Endodermal cell (in vitro differentiated cells): ENCODE measurements around the gene SRR. TPM values are rescaled to one million over a fixed set of nuclear protein-coding genes. Genes with fewer than 3 reads are reported as not detected.

Source experiments
- DNase-seq: peaks from one replicate; pipeline ENCODE4 v3.0.0-alpha.2; 2017
- H3K27ac ChIP-seq: 2 replicates; pipeline ENCODE4 v1.5.1; 2013; ENCODE audit warnings: mild to moderate bottlenecking, low read depth, low read length, moderate library complexity
- H3K27me3 ChIP-seq: 2 replicates; pipeline ENCODE4 v1.6.1; 2013; ENCODE audit warnings: mild to moderate bottlenecking, low read length, moderate library complexity; ENCODE audit not compliant: insufficient read depth, control insufficient read depth, poor library complexity, severe bottlenecking
- H3K36me3 ChIP-seq: 2 replicates; pipeline ENCODE4 v1.7.0; 2013; ENCODE audit warnings: mild to moderate bottlenecking, low read length, moderate library complexity; ENCODE audit not compliant: control insufficient read depth, insufficient read depth
- H3K4me1 ChIP-seq: one replicate; pipeline ENCODE4 v1.7.0; 2013; ENCODE audit warnings: low read length; ENCODE audit not compliant: control insufficient read depth, insufficient read depth
- H3K4me3 ChIP-seq: 2 replicates; pipeline ENCODE4 v1.5.1; 2013; ENCODE audit warnings: mild to moderate bottlenecking, low read length, moderate library complexity
- H3K9ac ChIP-seq: 2 replicates; pipeline ENCODE4 v1.6.1; 2013; ENCODE audit warnings: mild to moderate bottlenecking, low read length, moderate library complexity; ENCODE audit not compliant: poor library complexity, severe bottlenecking; ENCODE audit errors: extremely low read depth
- H3K9me3 ChIP-seq: 2 replicates; pipeline ENCODE4 v1.6.1; 2013; ENCODE audit warnings: mild to moderate bottlenecking, low read length, moderate library complexity; ENCODE audit not compliant: control insufficient read depth
- H3K27ac Mint-ChIP-seq: 2 replicates; pipeline ENCODE4 v1.8.0; 2020; ENCODE audit warnings: mixed read lengths
- H3K27me3 Mint-ChIP-seq: 2 replicates; pipeline ENCODE4 v1.8.0; 2021; ENCODE audit warnings: mild to moderate bottlenecking, mixed read lengths; ENCODE audit not compliant: insufficient read depth
- H3K36me3 Mint-ChIP-seq: 2 replicates; pipeline ENCODE4 v1.8.0; 2020; ENCODE audit warnings: low read depth, mixed read lengths
- H3K4me1 Mint-ChIP-seq: 2 replicates; pipeline ENCODE4 v1.8.0; 2020; ENCODE audit warnings: mixed read lengths
- H3K4me3 Mint-ChIP-seq: 2 replicates; pipeline ENCODE4 v1.8.0; 2020; ENCODE audit warnings: mild to moderate bottlenecking, moderate library complexity, mixed read lengths
- H3K9me3 Mint-ChIP-seq: 2 replicates; pipeline ENCODE4 v1.8.0; 2020; ENCODE audit warnings: mild to moderate bottlenecking, mixed read lengths
- WGBS, 2 experiments: methylation state at CpG; one replicate each; pipeline versions ENCODE4 v1.1.5 to v1.1.7; 2013; ENCODE audit warnings: missing lambda C conversion rate in 2 of 2, mixed read lengths in 1 of 2; ENCODE audit not compliant: insufficient coverage in 1 of 2, insufficient read length in 1 of 2; 5-methylcytosine and 5-hydroxymethylcytosine counted together
- total RNA-seq, 2 donors: library from RNA; stranded (reverse); fragmentation: NEBNext Ultra II Directional in 1 of 2; extraction: Animal tissue kit (Norgen Biotek cat#: 25700) in 1 of 2; gene quantifications; 2 replicates in 1 of 2; 3 replicates in 1 of 2; pipeline ENCODE4 v1.2.1, GENCODE V29; 2021
- TF ChIP-seq, protein P1 (sequence below): fragments of 200-600 bp; sonication (generic); conservative IDR thresholded peaks from 2 replicates; pipeline ENCODE4 v1.5.0; 2021; ENCODE audit warnings: antibody characterized with exemption, mild to moderate bottlenecking

SRR gene
- total RNA-seq, 2 donors from 2014 or later = 10.2 to 38.0 TPM

DNA sequence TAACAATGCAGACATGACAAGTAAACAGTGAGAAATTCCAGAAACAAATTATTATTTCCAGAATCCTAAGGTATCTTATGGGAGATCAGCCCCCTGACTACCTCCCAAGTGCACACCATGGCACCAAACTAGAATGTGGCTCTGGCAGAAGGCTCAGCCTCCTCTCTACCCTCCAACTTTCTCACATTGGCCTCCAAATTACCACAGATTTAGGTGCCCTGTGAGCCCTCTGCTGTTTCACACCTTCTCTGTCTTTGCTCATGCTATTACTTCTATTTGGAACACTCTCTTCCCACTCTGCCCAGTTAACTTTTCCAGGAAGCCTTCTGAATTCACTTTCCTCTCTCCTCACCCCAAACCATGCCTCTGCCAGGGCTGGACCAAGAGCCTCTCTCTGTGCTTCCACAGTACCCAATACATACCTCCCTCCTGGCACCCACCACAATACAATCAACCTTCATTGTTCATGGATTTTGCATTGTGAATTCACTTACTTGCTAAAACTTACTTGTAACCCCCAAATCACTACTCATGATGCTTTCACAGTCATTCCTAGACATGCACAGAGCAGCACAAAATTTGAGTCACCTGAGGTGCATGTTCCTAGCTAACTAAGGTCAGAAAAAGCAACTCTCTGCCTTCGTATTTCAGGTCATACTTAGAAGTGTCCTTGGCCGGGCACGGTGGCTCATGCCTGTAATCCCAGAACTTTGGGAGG is 31.6 kb upstream of the SRR start:
- no peaks in the 10 kb centered on the region for H3K4me1 Mint-ChIP-seq
- H3K9me3 ChIP-seq = no peaks in the 10 kb centered on the region
- no peaks in the 10 kb centered on the region for H3K4me1 ChIP-seq
- no peak overlapping the region for H3K27ac ChIP-seq
- 75 to 98% methylated on average over 1 to 3 of the region's 3 CpGs for WGBS, 2 experiments
- H3K27me3 ChIP-seq = no peaks in the 10 kb centered on the region
- no peak for DNase-seq
- H3K36me3 Mint-ChIP-seq = peaks cover 51% of the 10 kb centered on the region
- H3K27ac Mint-ChIP-seq = peak overlapping the region; percentile 5
- no peaks in the 10 kb centered on the region for H3K9me3 Mint-ChIP-seq
- H3K27me3 Mint-ChIP-seq = no peaks in the 10 kb centered on the region
- no peak overlapping the region for H3K4me3 ChIP-seq
- peaks cover 74% of the 10 kb centered on the region for H3K36me3 ChIP-seq
- H3K9ac ChIP-seq = no peak overlapping the region
- TF ChIP-seq, protein P1, sequence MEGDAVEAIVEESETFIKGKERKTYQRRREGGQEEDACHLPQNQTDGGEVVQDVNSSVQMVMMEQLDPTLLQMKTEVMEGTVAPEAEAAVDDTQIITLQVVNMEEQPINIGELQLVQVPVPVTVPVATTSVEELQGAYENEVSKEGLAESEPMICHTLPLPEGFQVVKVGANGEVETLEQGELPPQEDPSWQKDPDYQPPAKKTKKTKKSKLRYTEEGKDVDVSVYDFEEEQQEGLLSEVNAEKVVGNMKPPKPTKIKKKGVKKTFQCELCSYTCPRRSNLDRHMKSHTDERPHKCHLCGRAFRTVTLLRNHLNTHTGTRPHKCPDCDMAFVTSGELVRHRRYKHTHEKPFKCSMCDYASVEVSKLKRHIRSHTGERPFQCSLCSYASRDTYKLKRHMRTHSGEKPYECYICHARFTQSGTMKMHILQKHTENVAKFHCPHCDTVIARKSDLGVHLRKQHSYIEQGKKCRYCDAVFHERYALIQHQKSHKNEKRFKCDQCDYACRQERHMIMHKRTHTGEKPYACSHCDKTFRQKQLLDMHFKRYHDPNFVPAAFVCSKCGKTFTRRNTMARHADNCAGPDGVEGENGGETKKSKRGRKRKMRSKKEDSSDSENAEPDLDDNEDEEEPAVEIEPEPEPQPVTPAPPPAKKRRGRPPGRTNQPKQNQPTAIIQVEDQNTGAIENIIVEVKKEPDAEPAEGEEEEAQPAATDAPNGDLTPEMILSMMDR = no peak
- no peak overlapping the region for H3K4me3 Mint-ChIP-seq

- DNase-seq = no peak
- no peaks in the 10 kb centered on the region for H3K4me1 ChIP-seq
- H3K4me1 Mint-ChIP-seq = no peaks in the 10 kb centered on the region
- no peaks in the 10 kb centered on the region for H3K9me3 Mint-ChIP-seq
- no peaks in the 10 kb centered on the region for H3K27me3 ChIP-seq
- no peaks in the 10 kb centered on the region for H3K9me3 ChIP-seq
- H3K27ac ChIP-seq = no peak overlapping the region
- H3K27ac Mint-ChIP-seq = no peak overlapping the region
- no peaks in the 10 kb centered on the region for H3K27me3 Mint-ChIP-seq
- TF ChIP-seq, protein P1 = no peak
- WGBS, 2 experiments = 50 to 77% methylated on average over 1 to 2 of the region's 2 CpGs
- H3K4me3 Mint-ChIP-seq = no peak overlapping the region
- peaks cover 81% of the 10 kb centered on the region for H3K36me3 ChIP-seq
- peaks cover 55% of the 10 kb centered on the region for H3K36me3 Mint-ChIP-seq
- no peak overlapping the region for H3K9ac ChIP-seq
- no peak overlapping the region for H3K4me3 ChIP-seq
Observed at GRCh38 chr17:2274414-2274813, 29.3 kb upstream of the SRR start.

DNA sequence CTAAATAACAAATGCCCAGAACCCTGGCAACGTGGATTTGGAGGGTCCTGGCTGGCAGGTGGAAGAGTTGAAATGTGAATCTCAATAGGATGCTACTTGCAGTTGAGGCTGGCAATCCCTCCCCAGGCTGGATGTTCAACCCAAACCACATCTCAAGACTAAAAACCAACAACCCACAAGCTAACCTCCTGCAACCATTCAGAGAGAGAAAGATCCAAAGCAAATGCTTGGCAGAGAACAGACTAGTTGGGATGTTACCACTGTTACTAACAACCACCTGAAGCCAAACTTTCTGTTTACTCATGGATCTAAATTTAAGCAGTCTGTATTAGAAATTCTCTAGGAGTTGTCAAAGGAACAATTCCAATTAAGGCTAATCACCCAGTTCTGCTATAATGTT is 28.0 kb upstream of the SRR start:
- H3K4me1 ChIP-seq = no peaks in the 10 kb centered on the region
- TF ChIP-seq, protein P1 = no peak
- Mint-ChIP-seq H3K27me3 (no peaks in the 10 kb centered on the region), H3K4me3 (no peak overlapping the region), H3K9me3 (no peaks in the 10 kb centered on the region), H3K36me3 (peaks cover 53% of the 10 kb centered on the region), H3K4me1 (no peaks in the 10 kb centered on the region), H3K27ac (peak overlapping the region; percentile 74)
- H3K4me3 ChIP-seq = no peak overlapping the region
- H3K27ac ChIP-seq = no peak overlapping the region
- 89% methylated on average over 1 of the region's 1 CpG; no CpG with 5 or more reads in 1 of the 2 experiments for WGBS, 2 experiments
- no peak overlapping the region for H3K9ac ChIP-seq
- H3K27me3 ChIP-seq = no peaks in the 10 kb centered on the region
- peaks cover 80% of the 10 kb centered on the region for H3K36me3 ChIP-seq
- DNase-seq = no peak
- H3K9me3 ChIP-seq = no peaks in the 10 kb centered on the region
